ENCODE data around the gene COL5A1.

COL5A1 gene

DNA sequence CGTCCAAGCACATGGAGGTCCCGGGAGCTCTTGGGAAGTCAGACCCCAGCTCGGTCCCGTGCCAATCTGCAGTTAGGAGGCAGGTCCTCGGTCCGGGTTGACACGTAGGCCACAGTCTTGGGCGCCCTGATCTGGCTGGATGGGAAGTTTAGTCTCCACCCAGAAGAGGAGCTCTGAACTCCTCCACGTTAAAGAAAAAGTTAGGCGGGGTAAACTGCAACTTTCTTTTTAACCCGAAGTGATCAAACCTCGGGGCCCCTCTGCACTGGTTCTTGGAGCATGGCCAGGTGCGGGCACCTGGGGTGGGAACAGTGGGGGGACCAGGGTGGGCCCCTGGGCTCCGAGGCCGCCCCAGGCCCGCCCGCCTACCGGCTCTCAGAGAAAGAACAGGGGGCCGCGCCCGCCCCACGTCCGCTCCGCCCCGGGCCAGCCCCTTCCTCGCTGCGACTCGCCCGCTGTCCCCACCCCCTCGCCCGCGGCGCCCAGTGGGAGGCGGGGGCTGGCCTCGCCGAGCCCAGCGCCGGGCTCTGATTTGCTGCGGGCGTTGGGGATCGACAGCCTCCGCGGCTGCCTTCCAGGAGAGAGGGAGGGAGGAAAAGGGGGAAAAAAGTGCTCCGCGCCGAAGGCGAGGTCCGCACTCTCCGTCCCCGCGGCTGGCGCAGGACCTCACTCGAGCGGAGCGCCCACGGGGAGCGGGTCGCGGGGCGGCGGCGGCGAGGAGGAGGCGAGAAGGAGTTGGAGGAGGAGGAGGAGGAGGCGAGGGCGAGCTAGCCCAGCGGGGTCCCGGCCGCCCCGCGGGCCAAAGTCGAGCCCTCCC lies at the start of gene COL5A1:
TSS of gene COL5A1 (plus strand) at position 631 of the 817 bp plus-strand sequence. CDS start 385 bp downstream, outside the sequence.
- DNase-seq (ENCODE audit: low spot score), result peak; percentile 54

GRCh38 chr9:134592018-134592818 lies 49.4 kb upstream of the COL5A1 start:
- DNase-seq (ENCODE audit: low spot score), result no peak

DNA sequence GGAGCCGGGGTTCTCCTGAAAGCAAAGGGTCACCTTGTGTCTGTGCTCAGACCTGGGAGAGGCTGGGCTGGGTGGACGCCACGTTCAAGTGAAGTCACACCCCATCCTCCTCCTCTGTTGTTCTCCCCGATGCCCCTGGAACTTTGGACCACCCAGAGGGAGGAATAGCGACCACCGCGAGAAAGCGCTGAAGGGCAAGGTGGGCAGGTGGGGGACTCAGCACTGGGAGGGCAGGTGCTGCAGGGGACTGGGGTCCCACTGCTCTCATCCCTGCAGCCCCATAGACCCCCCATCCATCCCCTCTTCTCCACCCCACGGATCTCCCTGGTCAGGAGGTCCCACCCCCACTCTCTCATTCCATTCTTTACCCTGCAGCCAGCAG lies 48.8 kb upstream of the COL5A1 start:
- DNase-seq (ENCODE audit: low spot score), result no peak

DNA sequence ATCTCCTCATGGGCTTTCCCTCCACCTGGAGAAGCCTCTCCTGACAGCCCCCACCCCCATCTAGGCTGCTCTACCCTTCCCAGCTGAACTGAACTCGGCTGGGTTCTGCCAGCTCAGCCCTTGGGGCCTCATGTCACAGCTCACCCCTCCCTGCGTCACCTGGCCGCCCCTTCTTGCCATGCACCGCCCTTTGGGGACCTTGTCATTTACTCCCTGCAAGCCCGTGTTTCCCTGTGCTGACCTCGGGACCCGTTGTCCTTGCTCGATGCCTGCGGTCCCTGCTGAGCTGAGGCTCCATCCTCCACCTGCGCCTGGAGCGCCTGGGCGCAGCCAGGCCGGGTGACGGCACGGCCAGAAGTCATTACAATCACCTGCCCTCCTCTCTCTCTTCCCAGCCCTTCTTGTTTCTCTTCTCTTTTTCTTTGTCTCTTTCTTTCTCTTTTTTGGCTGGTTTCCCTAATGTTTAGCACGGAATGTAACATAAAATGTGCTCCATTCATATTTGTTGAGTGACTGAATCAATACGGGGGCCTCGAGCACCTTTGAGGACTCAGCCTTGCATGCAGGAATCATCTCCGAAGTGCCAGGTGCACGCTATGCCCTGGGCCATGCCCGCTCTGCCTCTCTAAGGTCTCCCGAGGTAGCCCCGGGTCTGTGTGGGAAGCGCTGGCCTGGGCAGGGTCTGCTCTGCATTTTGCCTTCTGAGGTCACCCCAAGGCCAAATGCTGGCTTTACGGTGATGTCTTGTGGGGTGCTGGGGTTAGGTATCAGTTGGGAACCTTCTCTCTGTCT lies 48.1 kb upstream of the COL5A1 start:
- no peak for DNase-seq (ENCODE audit: low spot score)

- DNase-seq (ENCODE audit: low spot score), result no peak
Measured at GRCh38 chr9:134594078-134594941, 47.3 kb upstream of the COL5A1 start.

- DNase-seq (ENCODE audit: low spot score), result no peak
Measured at GRCh38 chr9:134595014-134595413, 46.6 kb upstream of the COL5A1 start.

- DNase-seq (ENCODE audit: low spot score), result no peak
Measured at GRCh38 chr9:134597041-134597913, 44.3 kb upstream of the COL5A1 start.

GRCh38 chr9:134597957-134598883 lies 43.4 kb upstream of the COL5A1 start:
- no peak for DNase-seq (ENCODE audit: low spot score)

- no peak for DNase-seq (ENCODE audit: low spot score)
Measured at GRCh38 chr9:134598884-134599245, 42.7 kb upstream of the COL5A1 start.

DNA sequence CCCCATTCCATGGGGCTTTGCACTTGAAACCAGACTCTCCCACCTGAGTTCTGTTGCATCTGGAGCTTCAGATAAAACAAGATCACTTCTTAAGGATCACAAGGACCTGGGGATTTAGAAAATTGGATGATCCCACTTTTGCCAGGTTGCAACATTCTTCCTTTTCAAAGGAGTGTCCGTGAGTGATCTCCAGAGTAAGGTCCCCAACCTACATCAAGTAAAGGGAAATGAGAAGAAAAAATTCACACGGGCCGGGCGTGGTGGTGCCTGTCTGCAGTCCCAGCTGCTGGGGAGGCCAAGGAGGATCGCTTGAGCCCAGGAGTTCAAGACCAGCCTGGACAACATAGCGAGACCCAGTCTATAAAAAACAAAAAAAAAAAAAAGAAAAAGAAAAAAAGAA lies 41.2 kb upstream of the COL5A1 start:
- DNase-seq (ENCODE audit: low spot score), result no peak

DNA sequence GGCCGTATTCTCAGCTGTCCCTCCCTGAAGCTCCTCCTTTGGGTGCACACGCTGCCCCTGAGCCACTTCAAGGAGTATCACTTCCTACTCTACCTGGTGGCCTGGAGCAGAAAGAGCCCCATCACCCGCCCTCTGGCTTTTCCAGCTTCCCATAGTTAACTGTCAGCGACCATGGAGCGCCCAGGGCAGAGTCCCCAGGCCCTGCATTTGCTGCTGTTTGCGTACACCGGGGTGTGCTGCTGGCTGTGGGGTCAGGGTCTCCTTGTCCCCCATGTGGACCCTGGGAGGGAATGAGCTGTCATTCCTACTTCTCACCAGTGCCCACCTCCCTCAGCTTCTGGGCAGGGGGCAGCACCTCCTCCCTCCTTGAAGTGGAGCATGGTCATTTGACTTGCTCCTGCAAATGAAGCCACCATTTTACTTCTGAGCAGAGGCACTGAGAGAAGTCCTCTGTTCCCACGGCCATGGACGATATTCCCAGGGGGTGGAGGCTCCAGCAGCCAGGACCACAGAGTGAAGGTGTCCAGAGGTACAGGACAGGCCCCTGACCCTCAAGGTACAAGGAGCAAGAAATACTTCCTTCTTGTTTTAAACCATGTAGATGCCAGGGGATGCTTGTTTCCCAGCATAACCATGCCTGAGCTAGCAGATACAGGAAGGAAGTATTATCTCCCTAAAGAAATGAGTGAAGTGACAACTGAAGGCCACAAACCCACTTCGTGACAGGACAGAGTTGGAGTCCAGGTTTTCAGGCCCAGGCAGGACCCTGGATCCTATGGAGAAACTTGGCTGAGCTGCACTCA lies 40.6 kb upstream of the COL5A1 start:
- no peak for DNase-seq (ENCODE audit: low spot score)

GRCh38 chr9:134601764-134602163 lies 39.8 kb upstream of the COL5A1 start:
- DNase-seq (ENCODE audit: low spot score), result no peak

- DNase-seq (ENCODE audit: low spot score), result no peak
Measured at GRCh38 chr9:134602547-134603362, 38.8 kb upstream of the COL5A1 start.

- DNase-seq (ENCODE audit: low spot score), result no peak
Measured at GRCh38 chr9:134604834-134605233, 36.8 kb upstream of the COL5A1 start.

DNA sequence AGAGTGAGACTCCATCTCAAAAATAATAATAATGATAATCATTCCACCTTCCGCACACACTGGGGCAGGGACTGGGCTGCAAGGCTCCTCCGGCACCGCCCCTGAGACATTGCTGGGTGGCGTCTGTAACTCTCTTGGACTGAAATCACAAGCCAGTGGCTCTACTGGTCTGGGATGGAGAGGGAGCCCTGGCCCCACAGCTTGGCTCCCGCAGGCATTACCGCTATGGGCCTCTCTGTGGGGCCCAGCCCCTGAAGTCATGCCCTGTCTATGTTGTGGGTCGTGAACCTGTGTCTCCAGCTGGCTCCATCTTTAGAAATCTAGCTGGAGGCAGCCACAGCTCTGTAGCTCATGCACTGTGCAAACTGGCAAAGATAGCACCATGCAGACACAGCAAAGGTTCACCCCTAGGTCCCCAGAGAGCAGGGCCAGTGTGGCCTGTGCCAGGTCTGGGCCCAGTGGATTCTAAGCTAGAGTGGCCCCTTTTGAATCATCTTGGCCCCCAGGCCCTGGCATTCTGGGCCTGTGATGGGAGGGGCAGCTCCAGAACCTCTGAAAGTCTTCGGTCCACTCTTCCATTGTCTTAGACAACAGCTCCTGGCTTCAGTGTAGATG lies 36.1 kb upstream of the COL5A1 start:
- no peak for DNase-seq (ENCODE audit: low spot score)

- no peak for DNase-seq (ENCODE audit: low spot score)
Measured at GRCh38 chr9:134605966-134606357, 35.6 kb upstream of the COL5A1 start.

All from pons (tissue), 1 donor.